H1 (cell line): ENCODE measurements around the gene TNS3. TPM values are rescaled to one million over a fixed set of nuclear protein-coding genes. Genes with fewer than 3 reads are reported as not detected.

Experiments used
- CBX5 ChIP-seq: fragments of 300-800, 300-1000 bp; sonication (generic); IDR thresholded peaks from 2 replicates; pipeline ENCODE4 v1.7.1; 2016; ENCODE audit warnings: antibody characterized with exemption, low read length, low read depth
- CHD2 ChIP-seq: IDR thresholded peaks from 2 replicates; pipeline ENCODE4 v1.6.1; 2012; ENCODE audit warnings: low read length, improper control_type of control experiment
- GABPA ChIP-seq: IDR thresholded peaks from 2 replicates; pipeline ENCODE4 v1.6.1; 2011; ENCODE audit warnings: mild to moderate bottlenecking, low read length, moderate library complexity, borderline replicate concordance; ENCODE audit not compliant: insufficient read depth
- POLR2AphosphoS5 ChIP-seq: IDR thresholded peaks from 2 replicates; pipeline ENCODE4 v1.6.1; 2011; ENCODE audit warnings: low read depth, low read length
- USF2 ChIP-seq: IDR thresholded peaks from 2 replicates; pipeline ENCODE4 v1.6.1; 2011; ENCODE audit warnings: low read length, improper control_type of control experiment
- polyA plus RNA-seq, 7 experiments: library from polyadenylated mRNA; depleted of rRNA in 3 of 7; stranded (reverse) in 5 of 7; unstranded in 2 of 7; fragments of >200 nt in 5 of 7; fragments of 200-250 nt in 2 of 7; gene quantifications; 1 replicate in 5 of 7; 2 replicates in 1 of 7; 4 replicates in 1 of 7; pipeline versions ENCODE4 v1.2.1 to v1.2.3, GENCODE V29; 2011 to 2013; ENCODE audit warnings: missing spikeins in 2 of 7, mixed read lengths in 2 of 7
- total RNA-seq: library from RNA; stranded (reverse); fragmentation: NEBNext Ultra II Directional; extraction: Animal tissue kit (Norgen Biotek cat#: 25700); gene quantifications from 2 replicates; pipeline ENCODE4 v1.2.1, GENCODE V29; 2021

The TNS3 gene
- total and polyA plus RNA-seq, 2 of the 8 experiments (the other 6 are each of a cell fraction or from before 2014, with no cell fraction given) = 11.9 to 24.2 TPM

- TF ChIP-seq GABPA = no peak
- no peak for TF ChIP-seq CBX5
- no peak for TF ChIP-seq POLR2AphosphoS5
- TF ChIP-seq USF2 = no peak
- no peak for TF ChIP-seq CHD2
Observed at GRCh38 chr7:47576031-47576865, 5.7 kb downstream of the TNS3 start (continued).
